Stimulated activated CD8-positive, alpha-beta memory T cell treated with anti-CD3 and anti-CD28 coated beads, Interleukin-12 subunit alpha, Interleukin-12 subunit beta, amount 100 ng/mL, for 1 hour (primary cell): ENCODE data around the gene PMFBP1.

Source experiments
- DNase-seq: peaks from one replicate; pipeline ENCODE4 v3.0.0-alpha.2; 2020; ENCODE audit warnings: low read depth

The PMFBP1 gene, protein sequence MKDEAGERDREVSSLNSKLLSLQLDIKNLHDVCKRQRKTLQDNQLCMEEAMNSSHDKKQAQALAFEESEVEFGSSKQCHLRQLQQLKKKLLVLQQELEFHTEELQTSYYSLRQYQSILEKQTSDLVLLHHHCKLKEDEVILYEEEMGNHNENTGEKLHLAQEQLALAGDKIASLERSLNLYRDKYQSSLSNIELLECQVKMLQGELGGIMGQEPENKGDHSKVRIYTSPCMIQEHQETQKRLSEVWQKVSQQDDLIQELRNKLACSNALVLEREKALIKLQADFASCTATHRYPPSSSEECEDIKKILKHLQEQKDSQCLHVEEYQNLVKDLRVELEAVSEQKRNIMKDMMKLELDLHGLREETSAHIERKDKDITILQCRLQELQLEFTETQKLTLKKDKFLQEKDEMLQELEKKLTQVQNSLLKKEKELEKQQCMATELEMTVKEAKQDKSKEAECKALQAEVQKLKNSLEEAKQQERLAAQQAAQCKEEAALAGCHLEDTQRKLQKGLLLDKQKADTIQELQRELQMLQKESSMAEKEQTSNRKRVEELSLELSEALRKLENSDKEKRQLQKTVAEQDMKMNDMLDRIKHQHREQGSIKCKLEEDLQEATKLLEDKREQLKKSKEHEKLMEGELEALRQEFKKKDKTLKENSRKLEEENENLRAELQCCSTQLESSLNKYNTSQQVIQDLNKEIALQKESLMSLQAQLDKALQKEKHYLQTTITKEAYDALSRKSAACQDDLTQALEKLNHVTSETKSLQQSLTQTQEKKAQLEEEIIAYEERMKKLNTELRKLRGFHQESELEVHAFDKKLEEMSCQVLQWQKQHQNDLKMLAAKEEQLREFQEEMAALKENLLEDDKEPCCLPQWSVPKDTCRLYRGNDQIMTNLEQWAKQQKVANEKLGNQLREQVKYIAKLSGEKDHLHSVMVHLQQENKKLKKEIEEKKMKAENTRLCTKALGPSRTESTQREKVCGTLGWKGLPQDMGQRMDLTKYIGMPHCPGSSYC

DNA sequence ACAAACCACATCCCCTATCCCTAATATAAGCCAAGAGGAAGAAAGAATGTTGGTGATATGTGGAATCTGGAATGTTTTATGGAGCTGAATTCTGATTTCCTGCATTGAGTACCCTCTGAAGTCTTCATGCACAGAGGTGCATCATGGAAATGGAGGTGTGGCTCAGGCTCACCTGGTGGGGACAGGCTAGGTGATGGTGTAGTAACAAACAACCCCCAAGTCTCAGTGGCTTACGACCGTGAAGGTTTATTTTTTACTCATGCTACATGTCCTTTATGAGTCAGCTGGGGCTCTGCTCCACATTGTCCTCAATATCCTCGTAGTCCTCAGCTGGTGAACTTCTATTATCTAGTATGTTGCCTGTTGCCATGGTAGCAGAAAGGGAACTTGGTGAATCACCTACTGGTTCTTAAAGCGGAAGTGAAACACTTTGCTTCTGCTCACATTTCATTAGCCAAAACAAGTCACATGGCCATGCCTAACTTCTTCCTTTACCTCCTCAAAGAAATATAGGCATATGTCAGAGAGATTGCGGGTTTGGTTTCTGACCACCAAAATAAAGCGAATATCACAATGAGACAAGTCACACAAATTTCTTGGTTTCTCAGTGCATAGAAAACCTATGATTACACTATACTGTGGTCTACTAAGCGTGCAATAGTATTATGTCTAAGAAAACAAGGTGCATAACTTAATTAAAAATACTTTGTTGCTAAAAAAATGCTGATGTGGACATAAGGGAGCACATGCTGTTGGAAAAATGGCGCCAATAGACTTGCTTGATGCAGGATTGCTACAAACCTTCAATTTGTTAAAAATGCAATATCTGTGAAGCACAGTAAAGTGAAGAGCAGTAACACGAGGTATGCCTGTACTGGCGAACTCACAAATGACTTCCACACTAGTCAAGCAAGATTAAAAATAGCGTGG lies at the start of gene PMFBP1:
Gene PMFBP1, minus strand, starts transcription at position 51 of the 930 bp plus-strand sequence. CDS start 947 bp downstream, outside the sequence.
- no peak for DNase-seq

DNA sequence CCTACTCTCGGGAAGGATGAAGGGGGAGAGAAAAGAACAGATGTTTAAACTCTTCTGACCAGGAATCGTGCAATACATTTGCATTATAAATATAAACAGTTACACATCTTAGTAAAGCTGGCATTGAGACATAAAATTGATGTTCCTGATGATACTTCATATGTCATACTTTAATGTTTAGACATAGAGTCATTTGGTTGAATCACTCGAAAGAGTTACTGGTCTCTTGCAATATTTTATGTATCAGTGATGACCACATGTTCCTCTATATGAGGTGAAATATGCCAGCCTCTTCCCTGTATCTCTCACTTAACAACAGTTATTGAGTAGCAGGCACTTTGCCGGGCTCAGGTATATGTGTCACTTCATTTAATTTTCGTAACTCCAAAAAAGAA lies 49.7 kb upstream of the PMFBP1 start:
- DNase-seq: no peak

DNA sequence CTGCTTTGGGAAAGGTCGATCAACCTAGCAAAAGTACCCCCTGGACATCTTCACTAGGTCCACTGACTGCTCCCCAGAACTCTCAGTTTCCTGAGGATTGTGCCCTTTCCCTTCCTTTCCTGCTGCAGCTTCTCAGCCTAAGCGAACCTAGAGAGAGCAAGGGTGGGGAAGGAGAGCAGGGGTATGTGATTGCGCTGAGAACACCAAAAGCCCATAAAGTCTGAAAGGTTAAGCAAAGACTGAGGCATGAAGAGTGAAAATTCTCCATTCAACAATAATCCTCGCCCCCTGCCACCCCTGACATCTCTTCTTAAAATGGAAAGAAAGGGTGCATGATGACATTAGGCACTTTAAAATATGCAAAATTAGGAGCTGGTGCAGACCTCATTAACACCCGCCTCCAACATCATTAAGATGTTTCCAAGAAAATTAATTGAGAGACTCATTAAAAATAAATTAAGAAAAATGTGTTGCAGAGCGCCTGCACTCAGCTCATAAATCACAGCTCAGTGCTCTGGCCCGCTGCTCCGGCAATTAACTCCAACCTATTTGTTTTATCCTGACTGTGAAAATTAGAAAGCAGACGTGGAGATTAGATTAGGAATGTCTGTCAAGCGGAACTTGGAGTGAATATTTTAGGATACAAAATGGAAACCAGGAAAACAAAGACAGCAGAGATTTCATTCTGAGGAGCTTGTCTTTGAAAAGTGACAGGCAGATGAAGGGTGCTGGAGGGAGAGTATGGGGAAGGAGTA lies 49.1 kb upstream of the PMFBP1 start:
- DNase-seq: no peak

DNA sequence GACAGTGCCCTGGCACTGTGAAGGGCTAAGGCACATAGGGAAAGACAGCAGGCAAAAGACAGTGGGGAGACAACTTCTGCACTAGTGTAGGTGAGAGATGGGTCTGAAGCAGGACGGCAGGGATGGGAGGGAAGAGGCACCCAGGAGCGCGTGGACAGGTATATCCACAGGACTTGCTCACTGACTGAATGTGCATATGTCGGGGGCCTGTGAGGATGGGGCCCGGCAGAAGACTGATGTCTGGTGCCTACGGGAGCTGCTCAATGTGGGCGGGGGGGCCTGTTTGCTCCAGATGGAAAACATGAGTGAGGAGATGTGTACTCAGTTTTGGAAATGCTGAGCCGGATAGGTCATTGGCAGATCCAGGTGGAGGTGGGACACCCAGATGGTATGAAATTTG lies 47.3 kb upstream of the PMFBP1 start:
- DNase-seq: no peak

DNA sequence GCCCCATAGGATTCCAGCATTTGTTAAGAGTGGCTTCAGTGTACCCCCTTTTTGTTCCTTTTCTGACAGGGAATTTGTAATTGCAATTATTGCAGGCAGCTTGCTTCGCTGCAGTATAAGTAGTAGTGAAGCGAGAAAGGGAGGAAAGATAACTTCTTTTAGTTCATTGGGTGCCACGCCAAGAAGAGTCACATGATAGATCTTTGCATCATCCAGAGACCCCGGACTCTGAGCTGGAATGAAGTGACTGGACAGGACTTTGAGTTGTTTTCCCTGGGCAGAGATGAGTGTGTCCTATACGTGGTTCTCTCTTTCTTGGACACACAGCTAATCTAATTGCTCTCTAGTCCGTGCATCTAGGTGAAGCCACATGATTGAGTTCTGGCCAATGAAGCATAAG lies 44.8 kb upstream of the PMFBP1 start:
- DNase-seq: no peak

DNA sequence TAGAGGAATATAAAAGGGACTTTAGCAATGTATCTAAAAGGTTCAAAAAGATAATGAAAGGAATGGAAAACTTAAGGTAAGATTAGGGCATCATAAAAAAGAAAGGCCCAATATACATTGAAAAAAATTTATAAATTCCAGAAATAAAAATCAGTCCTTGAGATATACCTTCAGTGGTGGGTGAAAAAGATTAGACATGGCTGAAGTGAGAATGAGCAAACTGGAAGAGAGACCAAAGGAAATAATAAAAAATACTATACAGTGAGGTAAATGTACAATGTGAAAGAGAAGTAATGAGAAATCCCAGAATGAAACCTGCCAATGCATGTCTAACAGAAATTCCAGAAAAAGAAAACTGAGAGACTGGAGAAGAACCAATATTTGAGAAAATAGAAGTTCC lies 42.9 kb upstream of the PMFBP1 start:
- no peak for DNase-seq

DNA sequence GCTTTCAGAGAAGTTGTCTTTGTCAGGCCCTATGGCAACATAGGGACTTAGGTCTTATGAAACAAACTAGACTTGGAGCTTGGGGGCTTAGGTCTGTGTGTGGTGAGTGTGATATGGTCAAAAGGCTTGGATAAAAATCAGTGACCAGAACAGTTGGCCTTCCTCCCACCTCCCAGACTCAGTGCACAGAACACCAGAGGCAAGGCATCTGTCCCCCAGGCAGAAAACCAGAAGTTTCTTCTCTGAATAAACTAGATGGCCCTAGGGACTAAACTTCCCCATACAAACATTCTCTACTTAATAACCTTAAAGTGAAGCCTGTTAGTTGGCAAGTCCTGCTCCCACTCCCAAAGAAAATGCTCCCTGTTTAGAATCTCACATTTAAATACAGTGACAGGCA lies 39.2 kb upstream of the PMFBP1 start:
- DNase-seq: no peak

DNA sequence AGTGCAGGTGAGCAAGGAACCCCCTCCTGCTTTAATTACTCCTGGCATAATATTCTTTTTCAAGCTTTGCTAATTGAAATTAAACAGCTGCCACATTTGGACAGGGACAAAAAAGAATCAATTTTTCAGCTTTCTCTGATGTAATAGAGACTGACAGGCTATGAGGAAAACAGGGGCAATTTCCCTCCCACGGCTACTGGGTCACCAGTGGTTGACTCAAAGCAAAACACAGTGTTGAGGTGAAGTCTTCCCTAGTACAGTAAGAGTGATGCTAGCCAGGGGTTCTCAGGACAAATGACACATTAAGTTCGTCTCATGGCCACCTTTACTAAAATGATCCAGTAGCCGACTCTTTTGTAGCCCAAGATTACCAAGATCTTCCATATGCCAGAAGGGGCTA lies 38.6 kb upstream of the PMFBP1 start:
- DNase-seq: no peak

DNA sequence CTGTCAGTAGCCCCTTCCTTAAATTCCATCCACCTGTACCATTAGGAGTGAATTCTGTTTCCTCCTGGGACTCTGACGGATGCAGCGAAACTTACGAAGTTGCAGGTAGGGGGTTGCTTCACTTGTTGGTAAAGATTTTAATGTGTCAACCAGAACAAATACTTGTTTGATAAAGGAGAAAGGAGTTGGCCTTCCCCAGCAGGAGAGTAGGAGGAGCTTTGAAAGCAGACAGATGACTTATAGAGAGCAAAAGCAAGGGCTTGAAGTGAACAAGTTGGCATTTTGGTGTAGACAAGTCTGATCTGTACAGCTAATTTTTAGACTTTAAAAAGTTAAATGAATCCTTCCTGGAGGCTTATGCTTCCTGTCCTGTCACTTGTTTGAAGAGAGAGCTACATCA lies 38.1 kb upstream of the PMFBP1 start:
- DNase-seq: no peak

DNA sequence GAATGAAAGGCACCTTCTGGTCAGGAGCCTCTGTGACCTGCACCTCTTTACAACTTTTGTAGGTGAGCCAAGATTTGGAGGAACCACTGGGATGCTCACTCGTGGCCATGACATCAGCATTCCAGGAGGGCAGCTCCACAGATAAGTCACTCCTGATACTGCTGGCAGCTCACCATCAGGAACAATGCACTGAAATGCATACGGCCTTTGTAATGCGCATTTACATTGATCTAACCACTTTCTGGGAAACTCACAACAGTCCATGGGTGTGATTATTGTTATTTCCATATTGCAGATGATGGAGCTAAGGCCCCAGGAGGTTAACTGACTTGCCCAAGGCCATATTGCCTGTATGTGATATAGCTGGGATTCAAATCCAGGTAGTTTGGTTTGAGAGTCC lies 34.3 kb upstream of the PMFBP1 start:
- DNase-seq: no peak

DNA sequence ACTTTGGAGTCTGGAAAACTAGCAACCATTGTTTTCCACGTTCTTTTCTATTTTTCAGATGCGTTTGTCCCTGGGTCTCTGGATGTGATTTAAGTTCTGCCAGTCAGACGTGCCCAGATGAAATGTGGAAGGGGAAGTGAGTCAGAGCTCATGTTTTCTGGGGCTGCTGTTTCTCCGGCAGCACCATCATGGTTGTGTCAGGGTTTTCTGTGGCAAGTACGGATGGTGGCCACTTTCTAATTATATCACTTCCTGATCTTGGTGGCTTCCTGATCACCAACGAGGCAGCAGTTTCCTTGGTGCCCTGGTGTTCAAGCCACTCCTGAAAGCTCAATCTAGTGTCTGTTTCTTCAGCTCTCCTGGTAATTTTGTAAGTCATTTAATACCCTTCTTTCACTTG lies 31.4 kb upstream of the PMFBP1 start:
- no peak for DNase-seq

DNA sequence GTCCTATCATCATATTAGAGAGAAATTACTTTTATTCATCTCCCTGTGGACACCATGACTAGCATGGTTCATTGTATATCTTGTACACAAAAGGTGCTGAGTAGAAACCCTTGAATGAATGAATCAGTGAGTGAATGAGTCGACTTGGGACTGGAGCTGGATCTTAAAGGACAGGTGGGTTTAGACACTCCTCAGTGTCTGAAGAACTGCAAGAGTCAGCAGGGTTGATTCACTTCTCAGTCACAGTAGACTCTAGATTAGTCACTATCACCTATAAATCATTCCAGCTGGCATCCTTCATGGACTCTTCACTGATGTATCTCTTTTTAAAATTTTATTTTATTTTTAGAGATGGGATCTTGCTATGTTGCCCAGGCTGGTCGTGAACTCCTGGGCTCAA lies 30.1 kb upstream of the PMFBP1 start:
- DNase-seq: no peak

DNA sequence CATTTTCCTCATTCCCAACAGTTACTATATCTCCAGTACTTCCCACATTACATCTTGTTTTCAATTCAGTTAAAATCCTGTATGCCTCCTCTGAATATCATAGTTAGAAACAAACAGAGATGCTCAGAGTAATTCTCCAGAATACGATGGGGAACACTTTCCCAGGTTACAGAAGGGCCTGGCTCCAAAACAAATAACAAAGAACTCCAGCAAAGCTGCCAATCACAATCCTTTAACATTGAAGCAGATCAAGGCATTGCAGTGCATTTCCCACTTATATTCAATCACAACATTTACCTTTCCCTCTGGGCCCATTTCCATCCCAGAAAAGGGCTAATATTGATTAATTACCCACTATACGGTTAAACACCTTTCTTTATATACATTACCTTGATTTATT lies 29.4 kb upstream of the PMFBP1 start:
- no peak for DNase-seq

DNA sequence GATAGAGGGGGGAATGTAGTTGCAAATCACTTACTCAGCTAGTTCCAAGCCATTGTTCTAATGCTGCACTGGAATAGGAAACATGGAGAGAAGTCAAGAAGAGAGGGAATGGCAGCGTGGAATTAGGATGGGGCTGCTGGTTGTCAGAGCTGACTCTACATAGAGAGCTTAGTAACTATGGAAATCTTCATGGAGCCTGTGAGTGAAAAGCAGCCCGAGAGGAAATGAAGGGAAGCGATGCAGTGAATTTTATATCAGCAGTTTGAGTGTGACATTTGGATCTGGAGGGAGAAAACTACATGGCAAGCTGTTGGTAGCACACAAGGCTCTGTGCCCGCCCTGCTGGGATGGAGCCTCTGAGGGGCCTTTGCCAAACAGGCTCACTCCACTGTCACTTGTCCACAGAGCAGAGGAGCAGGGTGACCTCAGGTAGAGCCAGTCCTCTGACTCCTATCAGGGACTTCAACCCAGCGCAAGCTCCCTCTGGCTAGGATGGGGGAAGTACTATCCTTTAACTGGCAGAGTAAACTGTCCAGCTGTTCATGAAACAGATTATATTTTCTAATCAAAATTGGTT lies 27.9 kb upstream of the PMFBP1 start:
- no peak for DNase-seq

DNA sequence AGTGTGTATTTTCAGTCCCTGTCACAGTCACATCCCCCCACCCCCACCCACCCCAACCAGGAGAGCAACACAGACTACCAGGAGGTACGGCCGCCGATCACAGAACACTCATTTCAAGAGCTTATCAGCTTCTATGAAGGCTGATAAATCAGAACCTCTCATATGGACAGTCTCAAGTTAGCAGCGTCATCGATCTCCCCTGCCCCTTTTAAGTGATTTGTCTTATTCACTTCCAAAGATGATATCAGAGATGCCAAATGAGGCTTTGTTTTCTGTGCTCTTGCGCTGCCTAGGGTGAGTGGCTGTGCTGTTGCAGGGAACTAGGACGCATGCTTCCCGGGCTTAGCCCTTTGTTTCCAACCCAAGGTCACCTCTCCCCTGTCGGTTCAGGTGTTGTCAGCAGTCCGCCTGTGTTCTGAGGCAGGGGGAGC lies 26.8 kb upstream of the PMFBP1 start:
- DNase-seq: no peak

DNA sequence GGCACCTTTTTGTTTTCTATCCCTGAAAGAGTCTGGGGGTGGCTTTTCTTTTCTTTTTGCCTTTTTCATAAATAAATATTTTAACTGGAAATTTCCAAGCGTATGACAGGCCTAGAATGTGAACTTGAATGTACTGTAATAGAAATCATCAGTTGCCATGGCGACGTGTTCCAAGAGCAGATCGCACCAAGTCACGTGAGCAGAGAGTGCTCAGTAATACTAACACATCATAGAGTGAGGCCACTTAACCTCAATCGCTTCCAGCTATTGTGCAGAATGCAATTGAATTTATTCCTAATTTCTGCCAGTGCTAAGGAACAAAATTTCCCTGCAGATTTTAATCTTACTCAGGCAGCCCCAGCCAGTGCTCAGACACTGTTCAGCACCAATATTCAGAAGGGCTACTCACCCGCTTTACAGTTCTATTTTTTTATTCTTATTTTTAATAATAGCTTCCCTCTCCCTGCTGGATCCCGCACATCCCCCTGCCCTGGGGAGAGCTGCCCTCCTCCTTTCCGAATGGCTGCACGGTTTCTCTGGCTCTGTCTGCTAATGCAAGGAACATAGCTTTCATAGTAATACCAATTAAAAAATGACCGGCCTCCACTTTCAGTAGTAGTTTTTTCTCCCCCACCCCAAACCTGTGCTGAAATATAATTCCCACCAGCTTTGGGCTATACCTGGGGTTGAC lies 26.2 kb upstream of the PMFBP1 start:
- no peak for DNase-seq

DNA sequence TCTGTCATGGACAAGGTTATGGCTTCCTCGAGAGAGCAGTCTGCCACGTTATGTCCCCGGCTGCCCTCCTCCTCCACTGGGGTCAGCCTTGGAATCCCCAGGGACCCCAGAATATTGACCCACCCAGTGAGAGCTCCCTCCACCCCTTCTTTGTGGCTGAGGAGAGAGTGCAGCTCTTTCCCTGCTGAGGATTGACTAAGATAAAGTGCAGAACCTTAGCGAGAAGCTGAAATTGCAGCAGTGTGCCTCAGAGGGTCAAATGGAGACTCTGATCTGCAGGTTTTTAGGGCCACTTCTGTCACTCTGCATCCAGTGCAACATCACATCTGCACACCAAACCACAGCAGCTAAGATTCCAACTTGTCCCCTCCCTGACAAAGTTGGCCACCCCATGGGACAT lies 25.6 kb upstream of the PMFBP1 start:
- no peak for DNase-seq

DNA sequence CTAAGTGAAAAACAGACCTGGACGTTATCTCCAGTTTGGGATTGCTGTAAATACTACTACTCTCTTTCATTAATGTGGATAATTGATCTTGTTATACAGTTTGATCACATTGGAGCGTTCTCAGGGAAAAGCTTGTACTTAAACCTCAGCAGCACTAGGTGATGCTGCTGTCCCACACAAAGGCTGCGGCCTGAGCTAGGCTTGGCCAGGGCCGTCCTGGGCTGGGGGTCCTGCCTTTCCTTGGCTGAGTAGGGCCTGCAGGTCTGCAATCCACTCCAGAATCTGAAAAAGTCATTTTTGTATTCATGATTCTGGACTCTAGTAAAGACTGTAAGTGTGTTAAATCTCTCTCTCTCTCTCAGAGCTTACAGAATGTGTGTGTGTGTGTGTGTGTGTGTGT lies 23.7 kb upstream of the PMFBP1 start:
- no peak for DNase-seq

DNA sequence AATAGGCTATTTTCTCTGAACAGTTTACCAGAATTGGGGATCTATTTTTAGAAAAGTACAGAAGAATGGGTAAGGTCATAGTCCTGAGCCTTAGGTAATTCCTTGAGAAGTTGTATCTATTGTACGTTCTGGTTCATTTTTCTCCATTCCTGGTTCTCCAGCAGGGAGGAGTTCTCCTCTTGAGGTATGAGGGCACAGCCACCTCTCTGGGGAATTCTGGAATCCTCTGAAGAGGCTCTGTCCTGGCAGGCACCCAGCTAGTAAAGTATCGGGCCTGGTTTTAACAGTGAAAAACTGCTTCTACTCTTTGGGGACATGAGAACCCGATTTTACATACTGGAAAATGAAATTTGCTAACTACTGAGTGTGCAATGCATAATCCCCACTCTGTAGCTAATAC lies 19.6 kb upstream of the PMFBP1 start:
- no peak for DNase-seq

DNA sequence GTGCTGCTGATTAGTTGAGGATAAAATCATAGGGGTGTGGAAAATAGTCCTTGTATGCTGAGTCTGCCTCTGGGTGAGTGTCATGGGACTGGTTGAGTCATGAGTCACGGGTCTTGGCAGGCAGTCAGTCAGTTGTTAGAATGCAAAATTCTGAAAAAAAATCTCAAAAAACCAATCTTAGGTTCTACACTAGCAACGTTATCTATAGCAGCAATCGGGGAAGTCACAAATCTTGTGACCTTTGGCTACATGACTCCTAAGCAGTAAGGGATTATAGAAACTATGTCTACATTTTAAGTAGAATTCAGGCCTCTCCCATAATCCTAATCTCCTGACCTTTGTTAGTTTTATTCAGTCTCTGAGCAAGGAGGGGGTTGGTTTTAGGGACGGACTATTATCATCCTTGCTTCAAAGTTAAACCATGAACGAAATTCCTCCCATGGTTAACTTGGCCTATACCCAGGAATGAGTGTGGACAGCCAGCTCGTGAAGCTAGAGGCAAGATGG lies 18.0 kb upstream of the PMFBP1 start:
- no peak for DNase-seq
